Uterus (tissue), 4 donors: Measurements from ENCODE around the gene TRAP1. TPM values are rescaled to one million over a fixed set of nuclear protein-coding genes. Genes with fewer than 3 reads are reported as not detected.

Experiments used
- DNase-seq, 2 donors: peaks; one replicate each; pipeline ENCODE4 v3.0.0-alpha.2; 2019 to 2020
- H3K27ac ChIP-seq, 2 donors: fragments of 200-600 bp; sonication (generic); 1 replicate in 1 of 2; 2 replicates in 1 of 2; pipeline ENCODE4 v1.5.1; 2016 to 2018
- H3K27me3 ChIP-seq, 2 donors: fragments of 200-600 bp; sonication (generic); one replicate each; pipeline ENCODE4 v1.5.1; 2018 to 2019; ENCODE audit warnings: control low read depth in 1 of 2
- H3K36me3 ChIP-seq, 2 donors: fragments of 200-600 bp; sonication (generic); one replicate each; pipeline ENCODE4 v1.5.1; 2019; ENCODE audit warnings: control low read depth in 1 of 2
- H3K4me1 ChIP-seq, 2 donors: fragments of 200-600 bp; sonication (generic); one replicate each; pipeline ENCODE4 v1.5.1; 2018 to 2019; ENCODE audit warnings: control low read depth in 1 of 2
- H3K4me3 ChIP-seq, 2 donors: fragments of 200-600 bp; sonication (generic); 1 replicate in 1 of 2; 2 replicates in 1 of 2; pipeline ENCODE4 v1.5.1; 2018 to 2019; ENCODE audit warnings: mild to moderate bottlenecking in 1 of 2
- H3K9me3 ChIP-seq, 2 donors: fragments of 200-600 bp; sonication (generic); one replicate each; pipeline ENCODE4 v1.5.1; 2019; ENCODE audit warnings: control low read depth in 1 of 2
- POLR2A ChIP-seq, 2 donors: fragments of 450-650 bp; IDR thresholded peaks; one replicate each; pipeline ENCODE4 v1.6.1; 2016; ENCODE audit warnings: antibody characterized with exemption in 2 of 2, mild to moderate bottlenecking in 1 of 2, moderate library complexity in 1 of 2
- intact Hi-C: fragments of 100-400 bp; cut with DNase I; formaldehyde crosslinking; loops from one replicate; pipeline ENCODE4 v1.15.1; 2023; ENCODE audit warnings: low total_unique reads
- total RNA-seq, 4 donors: library from RNA; depleted of rRNA in 3 of 4; stranded (reverse); fragments of >200 nt in 3 of 4; gene quantifications; one replicate each; pipeline versions ENCODE4 v1.1.0 to v1.2.4, GENCODE V29; 2014 to 2023
- TF ChIP-seq, protein P1 (sequence below), 4 experiments: fragments of 200-600 bp in 2 of 4; fragments of 450-650 bp in 2 of 4; sonication (generic) in 2 of 4; IDR thresholded peaks; one replicate each; pipeline ENCODE4 v1.5.1; 2016 to 2019; ENCODE audit warnings: antibody characterized with exemption in 4 of 4, mild to moderate bottlenecking in 2 of 4, moderate library complexity in 1 of 4
- donor health status: DM: yes; HTN: yes; CAD: no.

Gene TRAP1
- total RNA-seq, 4 donors from 2014 or later, result 54.8 to 119 (median 84.8) TPM

- Histone ChIP-seq H3K4me3 (no peak overlapping the region), H3K36me3 (no peaks in the 10 kb centered on the region), H3K27me3 (no peaks in the 10 kb centered on the region), H3K9me3 (no peaks in the 10 kb centered on the region), H3K4me1 (no peaks in the 10 kb centered on the region), H3K27ac (no peak overlapping the region)
- no peak for TF ChIP-seq POLR2A (IDR thresholded peaks at IDR 0.05)
- TF ChIP-seq, protein P1, sequence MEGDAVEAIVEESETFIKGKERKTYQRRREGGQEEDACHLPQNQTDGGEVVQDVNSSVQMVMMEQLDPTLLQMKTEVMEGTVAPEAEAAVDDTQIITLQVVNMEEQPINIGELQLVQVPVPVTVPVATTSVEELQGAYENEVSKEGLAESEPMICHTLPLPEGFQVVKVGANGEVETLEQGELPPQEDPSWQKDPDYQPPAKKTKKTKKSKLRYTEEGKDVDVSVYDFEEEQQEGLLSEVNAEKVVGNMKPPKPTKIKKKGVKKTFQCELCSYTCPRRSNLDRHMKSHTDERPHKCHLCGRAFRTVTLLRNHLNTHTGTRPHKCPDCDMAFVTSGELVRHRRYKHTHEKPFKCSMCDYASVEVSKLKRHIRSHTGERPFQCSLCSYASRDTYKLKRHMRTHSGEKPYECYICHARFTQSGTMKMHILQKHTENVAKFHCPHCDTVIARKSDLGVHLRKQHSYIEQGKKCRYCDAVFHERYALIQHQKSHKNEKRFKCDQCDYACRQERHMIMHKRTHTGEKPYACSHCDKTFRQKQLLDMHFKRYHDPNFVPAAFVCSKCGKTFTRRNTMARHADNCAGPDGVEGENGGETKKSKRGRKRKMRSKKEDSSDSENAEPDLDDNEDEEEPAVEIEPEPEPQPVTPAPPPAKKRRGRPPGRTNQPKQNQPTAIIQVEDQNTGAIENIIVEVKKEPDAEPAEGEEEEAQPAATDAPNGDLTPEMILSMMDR (IDR thresholded peaks at IDR 0.05), result no peak
- DNase-seq, result no peak
- intact Hi-C loops, result no loop called here
Measured at GRCh38 chr16:3677994-3678393, 39.3 kb downstream of the TRAP1 start.

- Histone ChIP-seq H3K9me3 (no peaks in the 10 kb centered on the region), H3K27me3 (no peaks in the 10 kb centered on the region), H3K27ac (no peak overlapping the region), H3K36me3 (no peaks in the 10 kb centered on the region), H3K4me3 (no peak overlapping the region), H3K4me1 (no peaks in the 10 kb centered on the region)
- TF ChIP-seq, protein P1 (IDR thresholded peaks at IDR 0.05), result no peak
- no peak for DNase-seq
- intact Hi-C loops, result no loop called here
Measured at GRCh38 chr16:3675601-3676130, 41.7 kb downstream of the TRAP1 start.

DNA sequence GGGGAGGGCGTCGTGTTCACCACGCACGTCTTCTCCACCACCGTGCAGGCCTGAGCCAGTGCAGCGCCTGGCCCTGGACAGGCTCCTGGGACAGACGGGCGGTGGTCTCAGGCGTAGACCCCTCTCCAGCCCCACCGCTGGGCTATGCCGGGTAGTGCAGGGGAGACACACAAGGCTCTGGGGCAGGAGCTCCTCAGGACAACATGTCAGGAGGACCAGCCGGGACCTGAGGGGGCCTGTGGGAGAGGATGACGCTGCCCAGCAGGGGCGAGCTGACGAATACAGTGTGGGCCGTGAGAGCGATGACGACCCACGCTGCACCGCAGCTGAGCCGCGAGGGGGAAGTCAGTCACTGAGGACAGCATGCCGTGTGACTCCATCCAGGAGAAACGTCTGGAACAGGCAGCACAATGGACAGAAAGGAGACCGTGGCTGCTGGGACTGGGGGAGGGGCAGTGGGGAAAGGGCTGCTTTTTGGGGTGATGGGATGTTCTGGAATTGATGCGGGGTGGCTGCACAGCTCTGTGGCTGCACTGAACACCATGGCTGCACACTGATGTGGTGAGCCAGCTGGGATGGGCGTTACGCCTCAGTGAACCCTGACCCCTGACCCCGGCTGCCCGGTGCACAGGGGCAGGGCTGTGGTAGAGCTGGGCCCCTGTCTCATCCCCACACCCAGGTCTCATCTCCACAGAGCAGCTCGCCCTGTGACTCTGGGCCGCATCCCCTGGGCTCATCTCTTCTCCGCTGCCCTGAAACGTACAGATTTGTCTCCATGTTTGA lies 42.6 kb downstream of the TRAP1 start:
- intact Hi-C loops, result no loop called here
- no peak for TF ChIP-seq POLR2A (IDR thresholded peaks at IDR 0.05)
- TF ChIP-seq, protein P1 (IDR thresholded peaks at IDR 0.05), result no peak
- DNase-seq, result no peak
- Histone ChIP-seq H3K4me3 (no peak overlapping the region), H3K27me3 (no peaks in the 10 kb centered on the region), H3K36me3 (no peaks in the 10 kb centered on the region), H3K9me3 (no peaks in the 10 kb centered on the region), H3K27ac (no peak overlapping the region), H3K4me1 (no peaks in the 10 kb centered on the region)

DNA sequence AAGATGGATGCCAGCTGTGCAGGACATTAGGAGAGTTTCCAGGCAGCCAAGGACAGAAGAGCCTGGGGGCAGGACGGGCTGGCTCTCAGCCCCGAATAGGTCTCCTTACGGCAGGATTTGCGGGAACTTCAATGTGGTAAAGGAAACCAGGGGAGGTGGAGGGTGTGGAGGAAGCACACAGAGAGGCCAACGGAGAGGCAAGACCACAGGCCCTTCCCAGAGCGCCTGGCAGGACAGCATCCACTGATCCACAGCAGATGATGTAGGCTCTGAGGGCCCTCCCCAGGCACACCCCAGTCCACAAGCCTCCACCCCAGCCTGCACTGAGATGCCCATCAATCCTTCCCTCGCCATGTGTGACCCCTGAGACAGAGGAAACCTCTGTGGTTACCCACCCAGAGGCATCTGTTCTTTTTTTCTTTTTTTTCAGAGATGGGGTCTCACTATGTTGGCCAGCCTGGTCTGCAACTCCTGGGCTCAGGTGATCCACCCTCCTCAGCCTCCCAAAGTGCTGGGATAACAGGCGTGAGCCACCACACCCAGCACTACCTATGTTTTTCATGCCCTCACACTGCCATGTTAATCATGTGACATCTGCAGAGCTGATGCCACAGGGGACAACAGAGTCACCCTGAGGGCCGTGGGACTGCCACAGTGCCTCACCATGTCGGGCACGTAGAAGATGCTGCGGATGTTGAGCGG lies 43.5 kb downstream of the TRAP1 start:
- no peak for DNase-seq
- Histone ChIP-seq H3K4me1 (no peaks in the 10 kb centered on the region), H3K27me3 (no peaks in the 10 kb centered on the region), H3K9me3 (no peaks in the 10 kb centered on the region), H3K27ac (no peak overlapping the region), H3K4me3 (no peak overlapping the region), H3K36me3 (no peaks in the 10 kb centered on the region)
- intact Hi-C loops, result no loop called here
- TF ChIP-seq, protein P1 (IDR thresholded peaks at IDR 0.05), result no peak
- no peak for TF ChIP-seq POLR2A (IDR thresholded peaks at IDR 0.05)

- Histone ChIP-seq H3K4me3 (no peak overlapping the region), H3K27me3 (no peaks in the 10 kb centered on the region), H3K27ac (no peak overlapping the region), H3K9me3 (no peaks in the 10 kb centered on the region), H3K4me1 (no peaks in the 10 kb centered on the region), H3K36me3 (no peaks in the 10 kb centered on the region)
- intact Hi-C loops, result no loop called here
- DNase-seq, result no peak
- TF ChIP-seq, protein P1 (IDR thresholded peaks at IDR 0.05), result no peak
- no peak for TF ChIP-seq POLR2A (IDR thresholded peaks at IDR 0.05)
Measured at GRCh38 chr16:3673201-3673600, 44.1 kb downstream of the TRAP1 start.
